Astrocyte of the spinal cord (primary cell): ENCODE results near the gene TBKBP1.

Source experiments
- DNase-seq: peaks from one replicate; pipeline ENCODE4 v3.0.0; 2011; ENCODE audit warnings: low read depth, low spot score
- H3K4me3 ChIP-seq: 2 replicates; pipeline ENCODE4 v1.5.1; 2011; ENCODE audit warnings: low read depth, mild to moderate bottlenecking, low read length, moderate library complexity
- CTCF ChIP-seq: IDR thresholded peaks from 2 replicates; pipeline ENCODE4 v1.5.1; 2012; ENCODE audit warnings: low read depth, mild to moderate bottlenecking, low read length, inconsistent platforms
- in situ Hi-C: cut with HindIII; loops from 2 replicates; pipeline ENCODE4 v1.10.0; 2017; ENCODE audit warnings: low sequenced_read_pairs

The TBKBP1 gene

GRCh38 chr17:47685556-47686275 is 8.2 kb upstream of the TBKBP1 start:
- in situ Hi-C loops = no loop called here
- DNase-seq = no peak
- no peak overlapping the region for H3K4me3 ChIP-seq
- TF ChIP-seq CTCF = no peak

- TF ChIP-seq CTCF = no peak
- H3K4me3 ChIP-seq = no peak overlapping the region
- no peak for DNase-seq
- in situ Hi-C loops = no loop called here
Observed at GRCh38 chr17:47686276-47686635, 7.7 kb upstream of the TBKBP1 start.

- no peak overlapping the region for H3K4me3 ChIP-seq
- in situ Hi-C loops = no loop called here
- no peak for TF ChIP-seq CTCF
- DNase-seq = no peak
Observed at GRCh38 chr17:47686664-47687327, 7.2 kb upstream of the TBKBP1 start.

GRCh38 chr17:47687328-47687690 is 6.7 kb upstream of the TBKBP1 start:
- H3K4me3 ChIP-seq = no peak overlapping the region
- in situ Hi-C loops = no loop called here
- no peak for DNase-seq
- no peak for TF ChIP-seq CTCF

- TF ChIP-seq CTCF = no peak
- no peak for DNase-seq
- in situ Hi-C loops = no loop called here
- no peak overlapping the region for H3K4me3 ChIP-seq
Observed at GRCh38 chr17:47687748-47688147, 6.2 kb upstream of the TBKBP1 start.

GRCh38 chr17:47690121-47690520 is 3.8 kb upstream of the TBKBP1 start:
- H3K4me3 ChIP-seq = no peak overlapping the region
- no peak for DNase-seq
- in situ Hi-C loops = no loop called here
- no peak for TF ChIP-seq CTCF
